ENCODE measurements around the gene PIEZO1.
"Not testable (repeated sequence)": the region's sequence is repeated elsewhere in the genome, so short reads cannot be mapped to it uniquely, and the experiment has no call there.

PIEZO1 gene

DNA sequence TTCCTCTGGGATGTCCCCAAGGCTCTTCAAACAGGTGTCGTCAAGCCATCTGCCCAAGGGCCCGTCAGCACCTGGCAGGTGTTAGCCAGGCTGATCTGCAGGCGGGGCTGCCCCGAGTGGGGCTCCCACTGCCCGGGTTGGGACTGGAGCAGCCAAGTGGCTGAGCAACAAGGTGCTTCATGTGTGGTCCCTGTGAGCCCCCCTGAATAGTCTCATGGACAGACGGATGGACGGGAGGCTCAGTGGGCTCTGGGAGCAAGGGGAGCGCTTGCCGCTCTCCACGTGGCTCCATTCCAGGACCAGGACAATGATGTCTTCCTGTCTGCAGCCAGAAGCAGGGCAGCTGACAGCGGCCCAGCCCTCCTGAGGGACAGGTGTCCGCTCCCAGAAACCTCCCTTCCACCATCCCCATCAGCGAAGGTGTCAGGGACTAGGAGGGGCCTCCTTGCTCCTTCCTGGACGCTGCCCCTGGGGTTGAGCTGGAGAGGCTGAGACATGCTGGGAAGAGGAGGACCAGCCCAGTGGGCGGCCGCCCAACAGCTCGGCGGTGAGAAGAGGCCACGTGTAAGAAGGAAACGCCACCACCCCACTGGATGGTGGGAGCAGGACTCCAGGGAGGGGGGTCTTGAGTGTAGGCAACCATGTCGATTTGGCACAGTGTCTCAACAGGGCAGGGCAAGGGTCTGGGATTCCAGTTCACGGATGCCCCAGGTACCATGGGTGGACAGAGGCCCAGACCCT is 108.3 kb downstream of the PIEZO1 start:
- TF ChIP-seq CTCF (IDR thresholded peaks at IDR 0.05; ENCODE audit: borderline replicate concordance, control extremely low read depth, extremely low read depth, insufficient read depth, missing control alignments), result no peak
- no peak for DNase-seq (ENCODE audit: low spot score)
- in situ Hi-C loops (cut with MboI; ENCODE audit: low sequenced_read_pairs, unreplicated experiment), result no loop called here

GRCh38 chr16:88673716-88674379 is 111.2 kb downstream of the PIEZO1 start:
- in situ Hi-C loops (cut with MboI; ENCODE audit: low sequenced_read_pairs, unreplicated experiment), result no loop called here
- TF ChIP-seq CTCF (IDR thresholded peaks at IDR 0.05; ENCODE audit: borderline replicate concordance, control extremely low read depth, extremely low read depth, insufficient read depth, missing control alignments), result no peak
- DNase-seq (ENCODE audit: low spot score), result peak; percentile 84

- in situ Hi-C loops (cut with MboI; ENCODE audit: low sequenced_read_pairs, unreplicated experiment), result no loop called here
- TF ChIP-seq CTCF (IDR thresholded peaks at IDR 0.05; ENCODE audit: borderline replicate concordance, control extremely low read depth, extremely low read depth, insufficient read depth, missing control alignments), result peak; percentile 3
- no peak for DNase-seq (ENCODE audit: low spot score)
Measured at GRCh38 chr16:88672776-88673175, 112.2 kb downstream of the PIEZO1 start.

- no peak for DNase-seq (ENCODE audit: low spot score)
- TF ChIP-seq CTCF (IDR thresholded peaks at IDR 0.05; ENCODE audit: borderline replicate concordance, control extremely low read depth, extremely low read depth, insufficient read depth, missing control alignments), result no peak
- in situ Hi-C loops (cut with MboI; ENCODE audit: low sequenced_read_pairs, unreplicated experiment), result no loop called here
Measured at GRCh38 chr16:88671806-88672205, 113.2 kb downstream of the PIEZO1 start.

DNA sequence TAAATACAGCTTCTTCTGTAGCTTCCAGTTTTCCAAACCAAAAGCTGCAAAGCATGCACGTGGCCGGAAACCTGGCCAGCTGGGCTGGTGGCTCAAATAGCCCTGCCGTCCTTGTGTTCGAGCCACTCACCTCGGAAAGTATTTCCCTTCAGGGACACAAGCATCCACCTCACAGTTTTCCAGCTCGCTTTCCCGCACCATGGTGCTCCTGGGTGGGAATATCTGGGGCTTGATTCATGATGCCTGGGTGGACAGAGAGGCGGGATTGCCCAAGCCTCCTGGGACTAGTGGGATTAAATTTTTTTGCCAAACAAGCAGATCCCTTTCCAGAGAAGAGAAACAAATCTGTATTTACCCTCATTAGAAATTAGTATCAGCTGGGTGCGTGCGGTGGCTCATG is 115.0 kb downstream of the PIEZO1 start:
- in situ Hi-C loops (cut with MboI; ENCODE audit: low sequenced_read_pairs, unreplicated experiment), result no loop called here
- no peak for TF ChIP-seq CTCF (IDR thresholded peaks at IDR 0.05; ENCODE audit: borderline replicate concordance, control extremely low read depth, extremely low read depth, insufficient read depth, missing control alignments)
- DNase-seq (ENCODE audit: low spot score), result no peak

DNA sequence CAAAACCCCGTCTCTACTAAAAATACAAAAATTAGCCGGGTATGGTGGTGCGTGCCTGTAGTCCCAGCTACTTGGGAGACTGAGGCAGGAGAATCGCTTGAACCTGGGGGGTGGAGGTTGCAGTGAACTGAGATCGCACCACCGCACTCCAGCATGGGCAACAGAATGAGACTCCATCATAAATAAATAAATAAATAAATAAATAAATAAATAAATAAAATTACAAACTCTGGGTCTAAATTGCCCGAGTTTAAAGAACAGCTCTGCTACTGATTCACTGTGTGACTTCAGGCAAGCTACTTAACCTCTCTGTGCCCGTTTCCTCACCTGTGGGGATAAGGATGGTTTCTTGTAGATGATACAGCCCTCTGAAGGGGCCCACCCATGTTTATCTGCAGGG is 115.5 kb downstream of the PIEZO1 start:
- in situ Hi-C loops (cut with MboI; ENCODE audit: low sequenced_read_pairs, unreplicated experiment); DNase-seq (ENCODE audit: low spot score): not testable (repeated sequence)

DNA sequence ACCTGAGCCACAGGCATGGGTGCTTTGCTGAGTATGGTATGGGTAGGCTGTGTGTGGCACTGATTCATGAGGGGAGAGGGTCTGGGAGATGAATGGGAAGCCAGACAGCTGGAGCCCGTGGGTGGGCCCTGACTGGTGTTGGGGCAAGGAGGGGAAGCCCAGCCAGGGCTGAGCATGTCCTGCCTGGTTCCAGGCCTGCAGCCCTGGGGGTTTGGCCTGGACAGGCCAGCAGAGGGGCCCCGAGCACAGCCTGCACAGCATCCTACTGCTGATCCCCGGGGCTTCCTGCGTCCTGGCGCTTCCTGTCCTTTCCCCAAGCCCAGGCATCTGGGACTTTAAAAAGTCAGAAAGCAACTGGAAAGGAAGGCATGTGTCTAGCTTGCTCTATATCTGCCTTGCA is 117.6 kb downstream of the PIEZO1 start:
- in situ Hi-C loops (cut with MboI; ENCODE audit: low sequenced_read_pairs, unreplicated experiment), result no loop called here
- TF ChIP-seq CTCF (IDR thresholded peaks at IDR 0.05; ENCODE audit: borderline replicate concordance, control extremely low read depth, extremely low read depth, insufficient read depth, missing control alignments), result no peak
- no peak for DNase-seq (ENCODE audit: low spot score)

Data from GM13976 (cell line).